HepG2 (cell line): Measurements from ENCODE around the gene FNDC3A. TPM values are rescaled to one million over a fixed set of nuclear protein-coding genes. Genes with fewer than 3 reads are reported as not detected.

Source experiments
- ARNT2 ChIP-seq: sonication (generic); formaldehyde crosslinking; IDR thresholded peaks from 2 replicates; pipeline ENCODE4 v1.8.0; 2022; ENCODE audit warnings: mild to moderate bottlenecking, low read depth, missing genetic modification reagents, moderate library complexity
- BCL6 ChIP-seq: IDR thresholded peaks from 2 replicates; pipeline ENCODE4 v1.6.1; 2016; ENCODE audit warnings: missing genetic modification reagents, missing compliant biosample characterization
- BRD4 ChIP-seq: sonication (generic); formaldehyde crosslinking; IDR thresholded peaks from 2 replicates; pipeline ENCODE4 v1.4.0; 2020; ENCODE audit warnings: missing genetic modification reagents
- CCDC6 ChIP-seq: sonication (generic); formaldehyde crosslinking; IDR thresholded peaks from 2 replicates; pipeline ENCODE4 v1.8.1; 2022; ENCODE audit warnings: mild to moderate bottlenecking, missing genetic modification reagents, moderate library complexity
- HOXA5 ChIP-seq: sonication (generic); formaldehyde crosslinking; IDR thresholded peaks from 2 replicates; pipeline ENCODE4 v1.4.0; 2020; ENCODE audit warnings: missing genetic modification reagents
- KAT8 ChIP-seq: IDR thresholded peaks from 2 replicates; pipeline ENCODE4 v1.6.1; 2016; ENCODE audit warnings: missing genetic modification reagents, missing compliant biosample characterization
- POLR2A ChIP-seq, 2 experiments: IDR thresholded peaks; 2 replicates each; pipeline ENCODE4 v1.6.1; 2011; ENCODE audit warnings: low read depth in 2 of 2, low read length in 2 of 2, mild to moderate bottlenecking in 1 of 2, moderate library complexity in 1 of 2; ENCODE audit not compliant: insufficient read depth in 1 of 2
- RFX3 ChIP-seq: IDR thresholded peaks from 2 replicates; pipeline ENCODE4 v1.6.1; 2016; ENCODE audit warnings: missing biosample characterization, missing genetic modification reagents
- SNAI1 ChIP-seq: sonication (generic); formaldehyde crosslinking; IDR thresholded peaks from 2 replicates; pipeline ENCODE4 v1.5.0; 2020; ENCODE audit warnings: mild to moderate bottlenecking, missing genetic modification reagents, borderline replicate concordance
- SP2 ChIP-seq: sonication (generic); formaldehyde crosslinking; IDR thresholded peaks from 2 replicates; pipeline ENCODE4 v1.5.1; 2020; ENCODE audit warnings: mild to moderate bottlenecking, missing genetic modification reagents
- TARDBP ChIP-seq: sonication (generic); formaldehyde crosslinking; IDR thresholded peaks from 2 replicates; pipeline ENCODE4 v1.8.0; 2022; ENCODE audit warnings: mild to moderate bottlenecking, missing genetic modification reagents
- TMF1 ChIP-seq: sonication (generic); formaldehyde crosslinking; IDR thresholded peaks from 2 replicates; pipeline ENCODE4 v1.8.1; 2022; ENCODE audit warnings: low read depth, missing genetic modification reagents
- ZBTB38 ChIP-seq: sonication (generic); formaldehyde crosslinking; IDR thresholded peaks from 2 replicates; pipeline ENCODE4 v1.5.1; 2020; ENCODE audit warnings: mild to moderate bottlenecking, missing genetic modification reagents
- ZNF230 ChIP-seq: sonication (generic); formaldehyde crosslinking; IDR thresholded peaks from 2 replicates; pipeline ENCODE4 v1.4.0; 2020; ENCODE audit warnings: mild to moderate bottlenecking, missing genetic modification reagents
- ZNF24 ChIP-seq: fragments of 450-650 bp; IDR thresholded peaks from 2 replicates; pipeline ENCODE4 v1.6.1; 2017; ENCODE audit warnings: antibody characterized with exemption, mild to moderate bottlenecking
- ZNF263 ChIP-seq: sonication (generic); formaldehyde crosslinking; IDR thresholded peaks from 2 replicates; pipeline ENCODE4 v1.4.0; 2020; ENCODE audit warnings: missing genetic modification reagents
- ZNF431 ChIP-seq: sonication (generic); formaldehyde crosslinking; IDR thresholded peaks from 2 replicates; pipeline ENCODE4 v1.9.0; 2022; ENCODE audit warnings: missing genetic modification reagents, low read depth, mild to moderate bottlenecking, borderline replicate concordance
- ZNF451 ChIP-seq: sonication (generic); formaldehyde crosslinking; IDR thresholded peaks from 2 replicates; pipeline ENCODE4 v1.5.0; 2020; ENCODE audit warnings: mild to moderate bottlenecking, missing genetic modification reagents
- ZNF546 ChIP-seq: sonication (generic); formaldehyde crosslinking; conservative IDR thresholded peaks from 2 replicates; pipeline ENCODE4 v1.8.1; 2023; ENCODE audit warnings: mild to moderate bottlenecking, missing genetic modification reagents
- ZNF556 ChIP-seq: sonication (generic); formaldehyde crosslinking; IDR thresholded peaks from 2 replicates; pipeline ENCODE4 v1.4.0; 2020; ENCODE audit warnings: mild to moderate bottlenecking, missing genetic modification reagents, borderline replicate concordance
- ZNF75D ChIP-seq: sonication (generic); formaldehyde crosslinking; IDR thresholded peaks from 2 replicates; pipeline ENCODE4 v1.8.1; 2023; ENCODE audit warnings: missing genetic modification reagents, mild to moderate bottlenecking, borderline replicate concordance
- ZNF776 ChIP-seq: sonication (generic); formaldehyde crosslinking; IDR thresholded peaks from 2 replicates; pipeline ENCODE4 v1.4.0; 2020; ENCODE audit warnings: mild to moderate bottlenecking, missing genetic modification reagents
- ZSCAN9 ChIP-seq: IDR thresholded peaks from 2 replicates; pipeline ENCODE4 v1.6.1; 2016; ENCODE audit warnings: borderline replicate concordance
- polyA plus RNA-seq, 8 experiments: library from polyadenylated mRNA; depleted of rRNA in 3 of 8; stranded (reverse) in 7 of 8; unstranded in 1 of 8; fragments of >200 nt; fragmentation: Illumina TruSeq in 4 of 8; extraction: Trizol in 4 of 8; gene quantifications; 2 replicates each; pipeline versions ENCODE4 v1.2.1 to v1.2.3, GENCODE V29; 2011 to 2016; ENCODE audit warnings: low read depth in 4 of 8, missing spikeins in 1 of 8, mixed read lengths in 1 of 8; ENCODE audit not compliant: insufficient read depth in 1 of 8
- total RNA-seq, 5 experiments: library from RNA; depleted of rRNA; stranded (reverse); fragments of >200 nt; fragmentation: Illumina TruSeq; extraction: Trizol; gene quantifications; 2 replicates each; pipeline ENCODE4 v1.2.3, GENCODE V29; 2016; ENCODE audit warnings: low read depth in 1 of 5
- TF ChIP-seq, protein P1 (sequence below): sonication (generic); formaldehyde crosslinking; IDR thresholded peaks from 2 replicates; pipeline ENCODE4 v1.8.0; 2022; ENCODE audit warnings: missing genetic modification reagents, mild to moderate bottlenecking, inconsistent platforms, borderline replicate concordance
- TF ChIP-seq, protein P2 (sequence below): sonication (generic); formaldehyde crosslinking; IDR thresholded peaks from 2 replicates; pipeline ENCODE4 v1.5.1; 2020; ENCODE audit warnings: missing genetic modification reagents, mild to moderate bottlenecking, borderline replicate concordance
- TF ChIP-seq, protein P3 (sequence below), 2 experiments: sonication (generic) in 1 of 2; formaldehyde crosslinking in 1 of 2; IDR thresholded peaks; 2 replicates each; pipeline versions ENCODE4 v1.4.0 to v1.6.1; 2018 to 2020; ENCODE audit warnings: missing genetic modification reagents in 2 of 2, borderline replicate concordance in 1 of 2, low read depth in 1 of 2, mild to moderate bottlenecking in 1 of 2, missing biosample characterization in 1 of 2

FNDC3A gene
- total and polyA plus RNA-seq, 2 of the 13 experiments (the other 11 are each of a cell fraction or from before 2014, with no cell fraction given): 36.7 to 39.3 TPM

GRCh38 chr13:49220036-49220855 lies 244.5 kb downstream of the FNDC3A start, which contains the start of gene MLNR (continued):
- TF ChIP-seq, protein P1, sequence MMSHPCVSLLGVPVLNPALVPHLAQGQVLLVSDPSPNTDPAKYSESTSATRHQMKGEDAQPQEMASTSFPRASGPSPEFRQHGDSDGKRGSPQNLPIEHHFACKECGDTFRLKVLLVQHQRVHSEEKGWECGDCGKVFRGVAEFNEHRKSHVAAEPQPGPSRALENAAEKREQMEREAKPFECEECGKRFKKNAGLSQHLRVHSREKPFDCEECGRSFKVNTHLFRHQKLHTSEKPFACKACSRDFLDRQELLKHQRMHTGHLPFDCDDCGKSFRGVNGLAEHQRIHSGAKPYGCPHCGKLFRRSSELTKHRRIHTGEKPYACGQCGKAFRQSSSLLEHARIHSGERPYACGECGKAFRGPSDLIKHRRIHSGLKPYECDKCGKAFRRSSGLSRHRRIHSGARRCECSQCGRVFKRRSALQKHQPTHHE (CRISPR knock-in tag): no peak
- TF ChIP-seq SNAI1 (CRISPR knock-in tag) (no peak), HOXA5 (CRISPR knock-in tag) (no peak), ZNF776 (CRISPR knock-in tag) (peak; percentile 77; the same call in 1 of the 2 replicates), ARNT2 (CRISPR knock-in tag) (peak; percentile 83), ZNF451 (CRISPR knock-in tag) (peak; percentile 55; the same call in 1 of the 2 replicates), ZNF24 (no peak), TMF1 (peak; percentile 57; the same call in 1 of the 2 replicates), ZNF431 (peak; percentile 69; the same call in 1 of the 2 replicates), POLR2A (IDR thresholded peaks at IDR 0.05; ENCODE audit: insufficient read depth in 1 of 2, low read depth in 2 of 2, low read length in 2 of 2) (peak in 1 of 2 experiments; percentile 57; a peak in 3 of 4 replicates), CCDC6 (CRISPR knock-in tag) (peak; percentile 28; the same call in 1 of the 2 replicates), ZNF75D (no peak), TARDBP (no peak), ZNF556 (CRISPR knock-in tag) (peak; percentile 39; the same call in 1 of the 2 replicates), ZSCAN9 (CRISPR knock-in tag) (no peak), BRD4 (0 out of 2 replicates have a peak, but pooled peaks have one; percentile 19), ZBTB38 (CRISPR knock-in tag) (peak; percentile 92), ZNF230 (0 out of 2 replicates have a peak, but pooled peaks have one; percentile 70), BCL6 (CRISPR knock-in tag) (no peak), SP2 (CRISPR knock-in tag) (no peak), ZNF263 (CRISPR knock-in tag) (0 out of 2 replicates have a peak, but pooled peaks have one; percentile 37), KAT8 (CRISPR knock-in tag) (no peak), RFX3 (CRISPR knock-in tag) (no peak), ZNF546 (CRISPR knock-in tag) (no peak)
- TF ChIP-seq, protein P2, sequence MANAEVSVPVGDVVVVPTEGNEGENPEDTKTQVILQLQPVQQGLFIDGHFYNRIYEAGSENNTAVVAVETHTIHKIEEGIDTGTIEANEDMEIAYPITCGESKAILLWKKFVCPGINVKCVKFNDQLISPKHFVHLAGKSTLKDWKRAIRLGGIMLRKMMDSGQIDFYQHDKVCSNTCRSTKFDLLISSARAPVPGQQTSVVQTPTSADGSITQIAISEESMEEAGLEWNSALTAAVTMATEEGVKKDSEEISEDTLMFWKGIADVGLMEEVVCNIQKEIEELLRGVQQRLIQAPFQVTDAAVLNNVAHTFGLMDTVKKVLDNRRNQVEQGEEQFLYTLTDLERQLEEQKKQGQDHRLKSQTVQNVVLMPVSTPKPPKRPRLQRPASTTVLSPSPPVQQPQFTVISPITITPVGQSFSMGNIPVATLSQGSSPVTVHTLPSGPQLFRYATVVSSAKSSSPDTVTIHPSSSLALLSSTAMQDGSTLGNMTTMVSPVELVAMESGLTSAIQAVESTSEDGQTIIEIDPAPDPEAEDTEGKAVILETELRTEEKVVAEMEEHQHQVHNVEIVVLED (CRISPR knock-in tag): no peak
- TF ChIP-seq, protein P3, sequence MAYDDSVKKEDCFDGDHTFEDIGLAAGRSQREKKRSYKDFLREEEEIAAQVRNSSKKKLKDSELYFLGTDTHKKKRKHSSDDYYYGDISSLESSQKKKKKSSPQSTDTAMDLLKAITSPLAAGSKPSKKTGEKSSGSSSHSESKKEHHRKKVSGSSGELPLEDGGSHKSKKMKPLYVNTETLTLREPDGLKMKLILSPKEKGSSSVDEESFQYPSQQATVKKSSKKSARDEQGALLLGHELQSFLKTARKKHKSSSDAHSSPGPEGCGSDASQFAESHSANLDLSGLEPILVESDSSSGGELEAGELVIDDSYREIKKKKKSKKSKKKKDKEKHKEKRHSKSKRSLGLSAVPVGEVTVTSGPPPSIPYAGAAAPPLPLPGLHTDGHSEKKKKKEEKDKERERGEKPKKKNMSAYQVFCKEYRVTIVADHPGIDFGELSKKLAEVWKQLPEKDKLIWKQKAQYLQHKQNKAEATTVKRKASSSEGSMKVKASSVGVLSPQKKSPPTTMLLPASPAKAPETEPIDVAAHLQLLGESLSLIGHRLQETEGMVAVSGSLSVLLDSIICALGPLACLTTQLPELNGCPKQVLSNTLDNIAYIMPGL (CRISPR knock-in tag; IDR thresholded peaks at IDR 0.05; ENCODE audit: borderline replicate concordance in 1 of 2, low read depth in 1 of 2): peak; percentile 75 to 85; a peak in 2 of 4 replicates
